ENCODE data around the gene RAC2.
"Not testable (repeated sequence)": the region's sequence is repeated elsewhere in the genome, so short reads cannot be mapped to it uniquely, and the experiment has no call there.

The RAC2 gene

GRCh38 chr22:37254209-37254866, 10.3 kb upstream of the RAC2 start:
- DNase-seq: no peak

GRCh38 chr22:37253126-37253660, 9.1 kb upstream of the RAC2 start:
- DNase-seq: no peak

- not testable (repeated sequence) for DNase-seq
Measured at GRCh38 chr22:37251836-37252235, 7.8 kb upstream of the RAC2 start.

GRCh38 chr22:37249986-37250385, 5.9 kb upstream of the RAC2 start:
- no peak for DNase-seq

GRCh38 chr22:37248251-37248650, 4.2 kb upstream of the RAC2 start:
- DNase-seq: no peak

- DNase-seq: no peak
Measured at GRCh38 chr22:37245740-37246139, 1.7 kb upstream of the RAC2 start.

GRCh38 chr22:37244922-37245722, 1.1 kb upstream of the RAC2 start:
- DNase-seq: no peak

GRCh38 chr22:37243402-37244113, 511 bp downstream of the RAC2 start:
- DNase-seq: no peak

GRCh38 chr22:37242395-37242918, 1.6 kb downstream of the RAC2 start:
- DNase-seq: peak; percentile 81

- no peak for DNase-seq
Measured at GRCh38 chr22:37241351-37242142, 2.5 kb downstream of the RAC2 start.

GRCh38 chr22:37240941-37241320, 3.1 kb downstream of the RAC2 start:
- no peak for DNase-seq

GRCh38 chr22:37240240-37240940, 3.7 kb downstream of the RAC2 start:
- DNase-seq: no peak

- no peak for DNase-seq
Measured at GRCh38 chr22:37239336-37240239, 4.5 kb downstream of the RAC2 start.

GRCh38 chr22:37237371-37238268, 6.4 kb downstream of the RAC2 start:
- no peak for DNase-seq

GRCh38 chr22:37235897-37236607, 8.0 kb downstream of the RAC2 start:
- DNase-seq: no peak

- DNase-seq: no peak
Measured at GRCh38 chr22:37234736-37235711, 9.0 kb downstream of the RAC2 start.

- DNase-seq: no peak
Measured at GRCh38 chr22:37233751-37234631, 10.1 kb downstream of the RAC2 start.

Measured in KG1 (cell line).